SK-N-MC (cell line): Measurements from ENCODE around the gene ERBB4.

Experiments
- EZH2 ChIP-seq: fragments of 200-600 bp; sonication (generic); IDR thresholded peaks from one replicate; pipeline ENCODE4 v1.6.1; 2017; ENCODE audit warnings: antibody characterized with exemption
- FOXP2 ChIP-seq: optimal IDR thresholded peaks from 2 replicates; pipeline ENCODE3; 2011; ENCODE audit warnings: mild to moderate bottlenecking, moderate library complexity; ENCODE audit not compliant: insufficient read depth; ENCODE audit errors: extremely low read length, control extremely low read depth
- POLR2AphosphoS5 ChIP-seq: IDR thresholded peaks from 2 replicates; pipeline ENCODE4 v1.6.1; 2012; ENCODE audit warnings: mild to moderate bottlenecking, low read depth, low read length, borderline replicate concordance

- TF ChIP-seq POLR2AphosphoS5 (no peak), EZH2 (no peak), FOXP2 (no peak)
Measured at GRCh38 chr2:212228743-212229171, 309.8 kb downstream of the ERBB4 start.
